Esophagus muscularis mucosa (tissue), 4 donors: ENCODE results near the gene PTPN11. TPM values are rescaled to one million over a fixed set of nuclear protein-coding genes. Genes with fewer than 3 reads are reported as not detected.
"Not testable (repeated sequence)": the region's sequence is repeated elsewhere in the genome, so short reads cannot be mapped to it uniquely, and the experiment has no call there.

Source experiments
- DNase-seq: peaks from one replicate; pipeline ENCODE4 v3.0.0-alpha.2; 2017; ENCODE audit errors: extremely low spot score
- H3K27ac ChIP-seq, 4 donors: fragments of 200-600 bp; sonication (generic); replicated peaks in 1 of 4; 1 replicate in 3 of 4; 2 replicates in 1 of 4; pipeline ENCODE4 v1.5.1; 2016 to 2019; ENCODE audit warnings: mild to moderate bottlenecking in 1 of 4
- H3K27me3 ChIP-seq, 4 donors: fragments of 200-600 bp; sonication (generic); one replicate each; pipeline versions ENCODE4 v1.5.1 to v1.6.0; 2016 to 2019
- H3K36me3 ChIP-seq, 4 donors: fragments of 200-600 bp; sonication (generic); one replicate each; pipeline ENCODE4 v1.5.1; 2016 to 2019
- H3K4me1 ChIP-seq, 4 donors: fragments of 200-600 bp; sonication (generic); one replicate each; pipeline ENCODE4 v1.5.1; 2016 to 2019
- H3K4me3 ChIP-seq, 4 donors: fragments of 200-600 bp; sonication (generic); 1 replicate in 2 of 4; 2 replicates in 2 of 4; pipeline ENCODE4 v1.5.1; 2016 to 2019; ENCODE audit warnings: mild to moderate bottlenecking in 4 of 4, moderate library complexity in 1 of 4
- H3K9me3 ChIP-seq, 4 donors: fragments of 200-600 bp; sonication (generic); 1 replicate in 3 of 4; 2 replicates in 1 of 4; pipeline ENCODE4 v1.5.1; 2016 to 2019
- EP300 ChIP-seq: sonication (generic); formaldehyde crosslinking; IDR thresholded peaks from one replicate; pipeline ENCODE4 v1.6.1; 2017; ENCODE audit warnings: antibody characterized with exemption
- POLR2A ChIP-seq: fragments of 450-650 bp; IDR thresholded peaks from one replicate; pipeline ENCODE4 v1.6.1; 2017; ENCODE audit warnings: antibody characterized with exemption, moderate library complexity, mild to moderate bottlenecking, low read depth
- POLR2AphosphoS5 ChIP-seq, 2 donors: sonication (generic); formaldehyde crosslinking; IDR thresholded peaks; one replicate each; pipeline ENCODE4 v1.6.1; 2017; ENCODE audit warnings: antibody characterized with exemption in 2 of 2
- WGBS: methylation state at CpG from one replicate; pipeline ENCODE4 v1.1.5; 2018; 5-methylcytosine and 5-hydroxymethylcytosine counted together
- intact Hi-C: fragments of 100-400 bp; cut with DNase I; formaldehyde crosslinking; loops from one replicate; pipeline ENCODE4 v1.15.1; 2023
- total RNA-seq, 4 donors: library from RNA; depleted of rRNA; stranded (reverse); fragments of >200 nt; gene quantifications; one replicate each; pipeline versions ENCODE4 v1.1.0 to v1.2.1, GENCODE V29; 2016
- TF ChIP-seq, protein P1 (sequence below), 3 experiments: fragments of 200-600 bp in 2 of 3; fragments of 450-650 bp in 1 of 3; sonication (generic) in 2 of 3; IDR thresholded peaks; one replicate each; pipeline ENCODE4 v1.5.1; 2017 to 2019; ENCODE audit warnings: antibody characterized with exemption in 3 of 3, mild to moderate bottlenecking in 2 of 3, moderate library complexity in 1 of 3

PTPN11 gene
- total RNA-seq, 4 donors from 2014 or later: 132 to 142 (median 139) TPM

DNA sequence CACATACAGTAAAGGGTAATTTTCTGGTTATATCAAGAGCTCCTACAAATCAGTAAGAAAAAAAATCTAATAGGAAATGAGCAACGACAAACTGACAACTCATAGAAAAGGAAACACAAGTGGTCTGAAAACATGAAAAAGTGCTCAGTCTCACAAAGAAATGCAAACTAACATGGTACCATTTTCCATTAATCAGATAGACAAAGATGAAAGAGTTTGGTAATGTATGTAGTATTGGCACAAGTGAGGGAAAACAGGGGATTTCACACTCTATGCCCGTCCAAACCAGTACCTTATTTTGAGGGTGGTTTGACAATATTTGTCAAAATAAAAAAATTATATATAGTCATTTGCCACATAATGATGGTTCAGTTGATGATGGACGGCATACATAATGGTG, 13.2 kb downstream of the PTPN11 start:
- no peak overlapping the region for H3K27ac ChIP-seq
- H3K4me1 ChIP-seq: no peaks in the 10 kb centered on the region
- DNase-seq: no peak
- intact Hi-C loops: no loop called here
- H3K27me3 ChIP-seq: no peaks in the 10 kb centered on the region
- H3K4me3 ChIP-seq: no peak overlapping the region
- no peaks in the 10 kb centered on the region for H3K9me3 ChIP-seq
- H3K36me3 ChIP-seq: peaks cover 0 to 11% (median 4%) of the 10 kb centered on the region in 4 donors
- TF ChIP-seq POLR2A: no peak
- TF ChIP-seq POLR2AphosphoS5 (IDR thresholded peaks at IDR 0.05): no peak
- TF ChIP-seq EP300: no peak
- TF ChIP-seq, protein P1, sequence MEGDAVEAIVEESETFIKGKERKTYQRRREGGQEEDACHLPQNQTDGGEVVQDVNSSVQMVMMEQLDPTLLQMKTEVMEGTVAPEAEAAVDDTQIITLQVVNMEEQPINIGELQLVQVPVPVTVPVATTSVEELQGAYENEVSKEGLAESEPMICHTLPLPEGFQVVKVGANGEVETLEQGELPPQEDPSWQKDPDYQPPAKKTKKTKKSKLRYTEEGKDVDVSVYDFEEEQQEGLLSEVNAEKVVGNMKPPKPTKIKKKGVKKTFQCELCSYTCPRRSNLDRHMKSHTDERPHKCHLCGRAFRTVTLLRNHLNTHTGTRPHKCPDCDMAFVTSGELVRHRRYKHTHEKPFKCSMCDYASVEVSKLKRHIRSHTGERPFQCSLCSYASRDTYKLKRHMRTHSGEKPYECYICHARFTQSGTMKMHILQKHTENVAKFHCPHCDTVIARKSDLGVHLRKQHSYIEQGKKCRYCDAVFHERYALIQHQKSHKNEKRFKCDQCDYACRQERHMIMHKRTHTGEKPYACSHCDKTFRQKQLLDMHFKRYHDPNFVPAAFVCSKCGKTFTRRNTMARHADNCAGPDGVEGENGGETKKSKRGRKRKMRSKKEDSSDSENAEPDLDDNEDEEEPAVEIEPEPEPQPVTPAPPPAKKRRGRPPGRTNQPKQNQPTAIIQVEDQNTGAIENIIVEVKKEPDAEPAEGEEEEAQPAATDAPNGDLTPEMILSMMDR (IDR thresholded peaks at IDR 0.05): no peak
- 80% methylated on average over 3 of the region's 3 CpGs for WGBS

DNA sequence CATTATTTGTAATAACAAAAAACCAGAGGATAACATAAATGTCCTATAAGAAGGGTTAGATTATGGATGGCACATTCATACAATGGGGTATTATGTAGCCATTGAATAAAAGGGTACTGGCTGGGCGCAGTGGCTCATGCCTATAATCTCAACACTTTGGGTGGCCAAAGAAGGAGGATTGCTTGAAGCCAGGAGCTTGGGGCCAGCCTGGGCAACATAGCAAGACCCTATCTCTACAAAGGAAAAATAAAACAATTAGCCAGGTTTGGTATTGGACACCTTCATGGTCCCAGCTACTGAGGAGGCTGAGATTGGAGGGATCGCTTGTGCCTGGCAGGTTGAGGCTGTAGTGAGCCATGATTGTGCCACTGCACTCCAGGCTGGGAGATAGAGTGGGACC, 14.8 kb downstream of the PTPN11 start:
- Histone ChIP-seq H3K27ac (no peak overlapping the region), H3K4me1 (no peaks in the 10 kb centered on the region), H3K36me3 (peaks cover 0 to 11% (median 4%) of the 10 kb centered on the region in 4 donors), H3K4me3 (no peak overlapping the region), H3K27me3 (no peaks in the 10 kb centered on the region), H3K9me3 (no peaks in the 10 kb centered on the region)
- intact Hi-C loops: no loop called here
- no peak for DNase-seq
- 95% methylated on average over 2 of the region's 2 CpGs for WGBS
- TF ChIP-seq, protein P1 (IDR thresholded peaks at IDR 0.05): no peak
- no peak for TF ChIP-seq POLR2AphosphoS5 (IDR thresholded peaks at IDR 0.05)
- no peak for TF ChIP-seq POLR2A

DNA sequence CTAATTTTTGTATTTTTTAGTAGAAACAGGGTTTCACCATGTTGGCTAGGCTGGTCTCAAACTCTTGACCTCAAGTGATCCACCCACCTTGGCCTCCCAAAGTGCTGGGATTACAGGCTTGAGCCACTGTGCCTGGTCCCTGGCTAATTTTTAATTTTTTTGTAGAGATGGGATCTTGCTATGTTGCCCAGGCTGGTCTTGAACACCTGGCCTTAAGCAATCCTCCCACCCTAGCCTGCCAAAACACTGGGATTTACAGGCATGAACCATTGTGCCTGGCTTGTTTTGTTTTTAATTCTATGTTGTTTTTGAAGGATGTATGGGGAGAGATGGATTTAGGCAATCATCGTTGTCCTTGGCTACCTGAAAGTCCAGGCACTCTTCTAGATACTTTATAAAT, 19.9 kb downstream of the PTPN11 start:
- H3K27me3 ChIP-seq, H3K4me3 ChIP-seq, H3K9me3 ChIP-seq, intact Hi-C loops, H3K27ac ChIP-seq, H3K36me3 ChIP-seq, DNase-seq: not testable (repeated sequence)
- H3K4me1 ChIP-seq: peaks cover 0 to 14% (median 0%) of the 10 kb centered on the region in 4 donors
- 92% methylated on average over 1 of the region's 1 CpG for WGBS

DNA sequence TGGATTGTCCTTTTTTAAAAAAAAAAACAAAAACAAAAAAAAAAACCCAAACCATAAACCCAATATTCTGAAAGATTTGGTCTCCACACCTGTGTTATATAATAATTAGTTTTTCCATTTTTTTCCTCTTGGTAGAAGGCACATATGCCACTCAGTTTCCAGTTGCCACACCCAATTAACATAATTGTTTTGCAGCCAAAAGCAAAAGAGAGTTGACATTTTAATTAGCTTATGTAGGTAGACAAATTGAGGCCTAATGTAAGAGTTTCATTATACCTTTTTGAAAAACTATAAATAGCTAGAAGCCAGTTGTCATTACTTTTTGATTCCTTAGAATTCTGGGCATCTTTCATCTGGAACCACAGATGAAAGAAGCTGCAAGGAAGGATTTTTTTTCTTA, 21.0 kb downstream of the PTPN11 start:
- DNase-seq: no peak
- H3K4me3 ChIP-seq: no peak overlapping the region
- H3K36me3 ChIP-seq: no peaks in the 10 kb centered on the region
- no peak overlapping the region for H3K27ac ChIP-seq
- H3K4me1 ChIP-seq: peaks cover 0 to 14% (median 0%) of the 10 kb centered on the region in 4 donors
- intact Hi-C loops: no loop called here
- no peaks in the 10 kb centered on the region for H3K27me3 ChIP-seq
- TF ChIP-seq POLR2AphosphoS5 (IDR thresholded peaks at IDR 0.05): no peak
- no peak for TF ChIP-seq EP300
- no peak for TF ChIP-seq POLR2A
- TF ChIP-seq, protein P1 (IDR thresholded peaks at IDR 0.05): no peak
- H3K9me3 ChIP-seq: no peaks in the 10 kb centered on the region

DNA sequence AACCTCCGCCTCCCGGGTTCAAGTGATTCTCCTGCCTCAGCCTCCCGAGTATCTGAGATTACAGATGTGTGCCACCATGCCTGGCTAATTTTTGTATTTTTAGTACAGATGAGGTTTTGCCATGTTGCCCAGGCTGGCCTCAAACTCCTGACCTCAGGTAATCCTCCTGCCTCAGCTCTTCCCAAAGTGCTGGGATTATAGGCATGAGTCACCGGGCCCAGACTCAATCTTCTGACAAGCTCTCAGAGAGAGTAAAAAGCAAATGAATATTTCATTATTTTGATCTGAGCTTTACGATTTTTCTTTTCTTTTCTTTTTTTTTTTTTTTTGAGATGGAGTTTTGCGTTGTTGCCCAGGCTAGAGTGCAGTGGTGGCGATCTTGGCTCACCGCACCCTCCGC, 21.9 kb downstream of the PTPN11 start:
- H3K27me3 ChIP-seq, intact Hi-C loops, H3K9me3 ChIP-seq, H3K4me3 ChIP-seq, DNase-seq, H3K36me3 ChIP-seq, H3K27ac ChIP-seq: not testable (repeated sequence)
- 96% methylated on average over 9 of the region's 9 CpGs for WGBS
- peaks cover 0 to 14% (median 0%) of the 10 kb centered on the region in 4 donors for H3K4me1 ChIP-seq

DNA sequence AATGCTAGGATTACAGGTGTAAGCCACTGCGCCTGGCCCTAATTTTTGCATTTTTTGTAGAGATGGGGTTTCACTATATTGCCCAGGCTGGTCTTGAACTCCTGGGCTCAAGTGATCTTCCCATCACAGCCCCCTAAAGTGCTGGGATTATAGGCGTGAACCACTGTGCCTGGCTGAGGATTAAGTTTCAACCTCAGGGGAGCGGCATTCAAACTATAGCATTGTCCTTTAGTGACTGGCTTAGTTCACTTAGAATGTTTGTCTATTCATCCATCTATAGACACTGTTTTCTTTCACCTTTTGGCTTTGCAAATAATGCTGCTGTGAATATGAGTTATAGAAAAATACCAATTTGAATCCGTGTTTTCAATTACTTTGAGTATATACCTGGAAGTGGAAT, 25.2 kb downstream of the PTPN11 start:
- peaks cover 0 to 14% (median 0%) of the 10 kb centered on the region in 4 donors for H3K4me1 ChIP-seq
- H3K9me3 ChIP-seq: no peaks in the 10 kb centered on the region
- H3K27ac ChIP-seq: no peak overlapping the region
- intact Hi-C loops: no loop called here
- TF ChIP-seq EP300: no peak
- TF ChIP-seq, protein P1 (IDR thresholded peaks at IDR 0.05): no peak
- TF ChIP-seq POLR2A: no peak
- no peak for TF ChIP-seq POLR2AphosphoS5 (IDR thresholded peaks at IDR 0.05)
- no peak for DNase-seq
- H3K27me3 ChIP-seq: no peaks in the 10 kb centered on the region
- peaks cover 7 to 33% (median 22%) of the 10 kb centered on the region in 4 donors for H3K36me3 ChIP-seq
- H3K4me3 ChIP-seq: no peak overlapping the region
- WGBS: 95% methylated on average over 4 of the region's 4 CpGs
